Thoracic aorta (tissue), 2 donors: ENCODE results near the gene AATK. TPM values are rescaled to one million over a fixed set of nuclear protein-coding genes. Genes with fewer than 3 reads are reported as not detected.
"Not testable (repeated sequence)": the region's sequence is repeated elsewhere in the genome, so short reads cannot be mapped to it uniquely, and the experiment has no call there.

Experiments
- ATAC-seq: fragments of 150-250 bp; one replicate; pipeline ENCODE4 v1.8.0; 2017; ENCODE audit warnings: low read depth; ENCODE audit not compliant: insufficient number of reproducible peaks, low FRiP score
- DNase-seq: peaks from one replicate; pipeline ENCODE4 v3.0.0-alpha.2; 2020; ENCODE audit warnings: low spot score
- H3K27ac ChIP-seq, 2 donors: fragments of 200-600 bp; sonication (generic); 1 replicate in 1 of 2; 2 replicates in 1 of 2; pipeline ENCODE4 v1.5.1; 2016; ENCODE audit warnings: mild to moderate bottlenecking in 2 of 2, moderate library complexity in 2 of 2
- H3K27me3 ChIP-seq: fragments of 200-600 bp; sonication (generic); replicated peaks from 2 replicates; pipeline ENCODE4 v1.6.0; 2016; ENCODE audit warnings: mild to moderate bottlenecking; ENCODE audit not compliant: insufficient read depth
- H3K36me3 ChIP-seq: fragments of 200-600 bp; sonication (generic); one replicate; pipeline ENCODE4 v1.5.1; 2016
- H3K4me1 ChIP-seq, 2 donors: fragments of 200-600 bp; sonication (generic); 1 replicate in 1 of 2; 2 replicates in 1 of 2; pipeline versions ENCODE4 v1.5.1 to v1.6.0; 2016; ENCODE audit warnings: low read depth in 2 of 2, mild to moderate bottlenecking in 1 of 2; ENCODE audit not compliant: control insufficient read depth in 1 of 2
- H3K4me3 ChIP-seq: fragments of 200-600 bp; sonication (generic); 2 replicates; pipeline ENCODE4 v1.5.1; 2016; ENCODE audit warnings: mild to moderate bottlenecking
- H3K9me3 ChIP-seq: fragments of 200-600 bp; sonication (generic); 2 replicates; pipeline ENCODE4 v1.5.1; 2016
- CTCF ChIP-seq: fragments of 200-600 bp; sonication (generic); IDR thresholded peaks from one replicate; pipeline ENCODE4 v1.5.1; 2019; ENCODE audit warnings: antibody characterized with exemption
- total RNA-seq, 2 donors: library from RNA; depleted of rRNA; stranded (reverse); fragments of >200 nt; gene quantifications; one replicate each; pipeline versions ENCODE4 v1.1.0 to v1.2.3, GENCODE V29; 2016

Gene AATK
- total RNA-seq, 2 donors from 2014 or later = 6.1 to 19.8 TPM

GRCh38 chr17:81157848-81158687 lies 8.0 kb downstream of the AATK start:
- no peak for ATAC-seq

GRCh38 chr17:81156866-81157805 lies 8.9 kb downstream of the AATK start:
- H3K9me3 ChIP-seq = no peaks in the 10 kb centered on the region
- no peak for TF ChIP-seq CTCF

More at GRCh38 chr17:81157848-81158687, 8.0 kb downstream of the AATK start:
- H3K4me3 ChIP-seq = no peak overlapping the region
- H3K27me3 ChIP-seq = no peaks in the 10 kb centered on the region
- TF ChIP-seq CTCF = no peak
- H3K4me1 ChIP-seq = no peaks in the 10 kb centered on the region
- no peaks in the 10 kb centered on the region for H3K9me3 ChIP-seq
- DNase-seq = no peak
- no peak overlapping the region for H3K27ac ChIP-seq
- no peaks in the 10 kb centered on the region for H3K36me3 ChIP-seq

GRCh38 chr17:81154961-81155360 lies 11.1 kb downstream of the AATK start:
- H3K4me1 ChIP-seq = no peaks in the 10 kb centered on the region
- H3K9me3 ChIP-seq = no peaks in the 10 kb centered on the region
- H3K27ac ChIP-seq = no peak overlapping the region
- TF ChIP-seq CTCF = no peak
- ATAC-seq (no peak), DNase-seq (no peak)
- H3K27me3 ChIP-seq = no peaks in the 10 kb centered on the region
- H3K4me3 ChIP-seq = no peak overlapping the region
- no peaks in the 10 kb centered on the region for H3K36me3 ChIP-seq

More at GRCh38 chr17:81156866-81157805, 8.9 kb downstream of the AATK start:
- H3K4me3 ChIP-seq = no peak overlapping the region
- no peak for ATAC-seq
- H3K27ac ChIP-seq = no peak overlapping the region
- no peaks in the 10 kb centered on the region for H3K36me3 ChIP-seq
- no peak for DNase-seq
- no peaks in the 10 kb centered on the region for H3K4me1 ChIP-seq
- no peaks in the 10 kb centered on the region for H3K27me3 ChIP-seq

GRCh38 chr17:81154016-81154415 lies 12.0 kb downstream of the AATK start:
- not testable (repeated sequence) for H3K4me1 ChIP-seq, H3K9me3 ChIP-seq, DNase-seq

GRCh38 chr17:81153340-81153803 lies 12.6 kb downstream of the AATK start:
- Histone ChIP-seq H3K9me3 (no peaks in the 10 kb centered on the region), H3K36me3 (no peaks in the 10 kb centered on the region), H3K4me3 (no peak overlapping the region), H3K4me1 (no peaks in the 10 kb centered on the region), H3K27ac (no peak overlapping the region), H3K27me3 (no peaks in the 10 kb centered on the region)
- ATAC-seq = no peak
- DNase-seq = no peak
- TF ChIP-seq CTCF = no peak

More at GRCh38 chr17:81154016-81154415, 12.0 kb downstream of the AATK start:
- not testable (repeated sequence) for H3K36me3 ChIP-seq, H3K4me3 ChIP-seq, H3K27me3 ChIP-seq, ATAC-seq, H3K27ac ChIP-seq
